DOHH2 (cell line): Measurements from ENCODE around the gene TNRC6A.

Source experiments
- EZH2phosphoT487 ChIP-seq: fragments of 200-600 bp; sonication (generic); IDR thresholded peaks from 2 replicates; pipeline ENCODE4 v1.6.1; 2017; ENCODE audit warnings: borderline replicate concordance, mild to moderate bottlenecking, antibody characterized with exemption, low read length, moderate library complexity, mixed read lengths
- TF ChIP-seq, protein P1 (sequence below): fragments of 200-600 bp; sonication (generic); IDR thresholded peaks from one replicate; pipeline ENCODE4 v1.5.1; 2014; ENCODE audit warnings: antibody characterized with exemption, mild to moderate bottlenecking, low read depth, low read length; ENCODE audit not compliant: poor library complexity, severe bottlenecking

DNA sequence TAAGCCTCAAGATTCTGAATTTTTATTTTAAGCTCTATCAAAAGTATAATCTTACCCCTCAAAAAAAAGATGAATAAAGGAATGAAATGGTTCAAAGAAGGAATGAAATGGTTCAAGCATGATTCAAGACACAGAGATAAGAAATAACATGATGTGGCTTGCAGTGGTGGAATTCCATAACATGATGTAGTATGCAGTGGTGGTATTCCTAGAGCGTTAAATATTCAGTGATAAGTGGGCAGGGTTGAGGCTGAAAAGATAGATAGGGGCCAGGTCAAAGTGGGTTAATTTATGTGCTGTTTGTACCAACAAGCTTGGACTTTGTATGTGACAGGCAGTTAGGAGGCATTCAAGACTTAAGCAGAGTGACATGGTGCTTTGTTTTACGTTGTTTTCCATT lies 29.6 kb downstream of the TNRC6A start:
- TF ChIP-seq, protein P1, sequence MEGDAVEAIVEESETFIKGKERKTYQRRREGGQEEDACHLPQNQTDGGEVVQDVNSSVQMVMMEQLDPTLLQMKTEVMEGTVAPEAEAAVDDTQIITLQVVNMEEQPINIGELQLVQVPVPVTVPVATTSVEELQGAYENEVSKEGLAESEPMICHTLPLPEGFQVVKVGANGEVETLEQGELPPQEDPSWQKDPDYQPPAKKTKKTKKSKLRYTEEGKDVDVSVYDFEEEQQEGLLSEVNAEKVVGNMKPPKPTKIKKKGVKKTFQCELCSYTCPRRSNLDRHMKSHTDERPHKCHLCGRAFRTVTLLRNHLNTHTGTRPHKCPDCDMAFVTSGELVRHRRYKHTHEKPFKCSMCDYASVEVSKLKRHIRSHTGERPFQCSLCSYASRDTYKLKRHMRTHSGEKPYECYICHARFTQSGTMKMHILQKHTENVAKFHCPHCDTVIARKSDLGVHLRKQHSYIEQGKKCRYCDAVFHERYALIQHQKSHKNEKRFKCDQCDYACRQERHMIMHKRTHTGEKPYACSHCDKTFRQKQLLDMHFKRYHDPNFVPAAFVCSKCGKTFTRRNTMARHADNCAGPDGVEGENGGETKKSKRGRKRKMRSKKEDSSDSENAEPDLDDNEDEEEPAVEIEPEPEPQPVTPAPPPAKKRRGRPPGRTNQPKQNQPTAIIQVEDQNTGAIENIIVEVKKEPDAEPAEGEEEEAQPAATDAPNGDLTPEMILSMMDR = no peak
- no peak for TF ChIP-seq EZH2phosphoT487
